GM21423 (cell line): ENCODE data around the gene BTN3A1.
"Not testable (repeated sequence)": the region's sequence is repeated elsewhere in the genome, so short reads cannot be mapped to it uniquely, and the experiment has no call there.

Experiments used
- ATAC-seq: cut with Tn5 transposase; IDR thresholded peaks from one replicate; pipeline ENCODE4 v1.9.1; 2021; ENCODE audit warnings: mild to moderate bottlenecking, moderate library complexity; ENCODE audit not compliant: unreplicated experiment

The BTN3A1 gene

GRCh38 chr6:26438000-26438399 lies 35.9 kb downstream of the BTN3A1 start:
- ATAC-seq = no peak

DNA sequence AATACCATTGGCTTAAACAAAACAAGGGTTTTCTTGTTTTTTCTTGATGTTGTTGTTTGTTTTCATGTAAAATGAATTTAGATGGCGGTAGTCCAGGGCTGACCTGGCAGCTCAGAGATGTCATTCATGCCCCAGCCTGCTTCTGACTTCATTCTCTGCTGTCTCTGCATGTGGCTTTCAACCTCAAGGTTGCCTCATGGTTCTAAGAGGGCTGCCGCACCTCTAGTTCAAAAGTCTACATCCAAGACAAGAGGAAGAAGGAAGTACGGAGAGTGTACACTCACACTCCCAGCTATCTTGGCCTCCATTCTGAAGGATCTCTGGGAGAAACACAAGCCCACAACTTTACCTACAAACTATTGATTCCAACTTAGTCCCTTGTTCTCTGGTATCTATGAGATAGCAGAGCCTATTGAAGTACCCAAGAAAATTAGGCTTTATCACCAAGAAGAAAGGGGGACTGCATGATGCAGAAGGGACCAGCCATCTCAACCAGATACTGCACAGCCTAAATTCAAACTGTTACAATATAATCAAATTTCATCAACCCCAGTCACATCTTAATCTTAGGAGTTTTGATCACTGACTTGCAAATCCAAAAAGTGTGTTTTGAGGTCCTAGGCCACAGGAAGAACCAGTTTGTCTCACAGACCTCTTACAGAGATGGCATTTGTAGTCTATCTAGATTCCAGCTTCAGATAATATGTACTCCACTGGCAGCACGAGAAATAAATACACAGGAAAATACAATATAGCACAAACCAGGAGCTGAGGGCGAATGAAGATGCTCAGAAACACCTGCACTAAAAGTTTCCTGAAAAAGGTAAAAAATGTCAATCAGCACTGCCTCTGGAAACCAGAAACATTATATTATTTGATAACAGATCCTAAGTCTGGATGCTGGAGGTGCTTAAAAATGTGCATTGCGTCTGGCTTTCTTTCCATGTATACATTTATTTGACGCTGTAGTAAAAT lies 37.4 kb downstream of the BTN3A1 start:
- no peak for ATAC-seq

GRCh38 chr6:26440977-26441358 lies 38.9 kb downstream of the BTN3A1 start:
- no peak for ATAC-seq

GRCh38 chr6:26441977-26442376 lies 39.9 kb downstream of the BTN3A1 start:
- ATAC-seq = no peak

GRCh38 chr6:26445934-26446667 lies 44.0 kb downstream of the BTN3A1 start:
- peak; percentile 80 for ATAC-seq

DNA sequence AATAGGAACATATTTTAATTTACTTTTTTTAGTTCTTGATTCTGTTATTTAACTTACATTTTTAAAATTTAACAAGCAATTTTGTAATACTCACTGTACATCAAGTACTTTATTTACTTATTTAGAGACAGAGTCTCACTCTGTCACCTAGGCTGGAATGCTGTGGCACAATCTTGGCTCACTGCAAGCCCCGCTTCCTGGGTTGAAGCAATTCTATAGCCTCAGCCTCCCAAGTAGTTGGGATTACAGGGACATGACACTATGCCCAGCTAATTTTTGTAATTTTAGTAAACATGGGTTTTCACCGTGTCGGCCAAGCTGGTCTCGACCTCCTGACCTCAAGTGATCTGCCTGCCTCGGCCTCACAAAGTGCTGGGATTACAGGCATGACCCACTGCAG lies 45.2 kb downstream of the BTN3A1 start:
- no peak for ATAC-seq

DNA sequence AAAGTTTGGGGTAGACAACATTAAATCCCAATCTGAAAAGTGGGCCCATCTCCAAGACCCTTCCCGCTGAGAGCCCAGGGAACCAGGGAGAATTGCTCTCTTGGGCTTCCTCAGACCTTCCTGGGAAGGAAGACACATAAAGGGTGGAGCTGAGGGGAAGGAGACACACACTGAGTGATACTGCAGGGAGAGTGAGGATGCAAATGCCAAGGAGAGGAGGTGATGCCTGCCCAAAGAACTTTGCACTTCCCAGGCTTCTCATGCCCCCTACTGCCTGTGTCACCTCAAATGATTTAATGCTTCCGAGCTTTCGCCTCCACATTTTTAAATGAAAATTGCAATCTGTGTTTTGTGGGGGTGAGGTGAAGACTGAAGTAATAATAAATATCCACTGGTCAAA lies 48.2 kb downstream of the BTN3A1 start:
- no peak for ATAC-seq

- ATAC-seq = no peak
These were observed 50.7 kb downstream of the BTN3A1 start for GRCh38 chr6:26452631-26453235.

- no peak for ATAC-seq
These were observed 52.6 kb downstream of the BTN3A1 start for GRCh38 chr6:26454631-26455030.

DNA sequence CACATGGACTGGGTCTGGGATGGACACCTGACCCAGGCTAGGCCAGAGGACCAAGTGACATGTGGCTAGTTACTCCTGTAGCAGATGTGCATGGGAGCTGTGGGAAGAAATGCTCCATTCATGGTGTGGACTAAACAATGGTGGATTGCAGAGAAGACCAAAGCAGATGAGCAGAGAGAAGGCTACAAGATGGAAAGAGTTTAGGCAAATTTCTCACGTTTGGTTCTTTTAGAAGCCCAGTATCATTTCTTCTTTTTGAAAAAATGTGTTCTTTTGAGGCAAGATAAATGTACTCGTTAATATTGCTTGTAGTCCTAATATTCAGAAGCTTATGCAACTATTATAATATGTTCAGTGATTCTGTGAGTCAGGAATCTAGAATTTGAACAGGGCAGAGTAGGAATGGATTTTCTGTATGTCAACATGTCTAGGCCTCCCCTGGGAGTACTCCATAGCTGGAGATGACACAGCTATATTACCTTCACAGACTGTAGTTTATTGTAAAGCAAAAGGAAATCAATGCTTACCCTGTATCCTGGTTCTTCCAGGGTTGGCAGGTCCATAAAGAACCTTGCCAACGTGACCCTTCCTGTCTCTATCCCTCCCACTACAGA lies 53.4 kb downstream of the BTN3A1 start:
- no peak for ATAC-seq

- ATAC-seq = peak; percentile 25
These were observed 55.3 kb downstream of the BTN3A1 start for GRCh38 chr6:26457264-26457805.

GRCh38 chr6:26457806-26458688 lies 56.0 kb downstream of the BTN3A1 start, which contains the start of gene BTN2A1:
TSS of gene BTN2A1 (plus strand) at chr6:26457955. CDS start at chr6:26458637, 682 bp downstream.
- ATAC-seq = peak; percentile 96

DNA sequence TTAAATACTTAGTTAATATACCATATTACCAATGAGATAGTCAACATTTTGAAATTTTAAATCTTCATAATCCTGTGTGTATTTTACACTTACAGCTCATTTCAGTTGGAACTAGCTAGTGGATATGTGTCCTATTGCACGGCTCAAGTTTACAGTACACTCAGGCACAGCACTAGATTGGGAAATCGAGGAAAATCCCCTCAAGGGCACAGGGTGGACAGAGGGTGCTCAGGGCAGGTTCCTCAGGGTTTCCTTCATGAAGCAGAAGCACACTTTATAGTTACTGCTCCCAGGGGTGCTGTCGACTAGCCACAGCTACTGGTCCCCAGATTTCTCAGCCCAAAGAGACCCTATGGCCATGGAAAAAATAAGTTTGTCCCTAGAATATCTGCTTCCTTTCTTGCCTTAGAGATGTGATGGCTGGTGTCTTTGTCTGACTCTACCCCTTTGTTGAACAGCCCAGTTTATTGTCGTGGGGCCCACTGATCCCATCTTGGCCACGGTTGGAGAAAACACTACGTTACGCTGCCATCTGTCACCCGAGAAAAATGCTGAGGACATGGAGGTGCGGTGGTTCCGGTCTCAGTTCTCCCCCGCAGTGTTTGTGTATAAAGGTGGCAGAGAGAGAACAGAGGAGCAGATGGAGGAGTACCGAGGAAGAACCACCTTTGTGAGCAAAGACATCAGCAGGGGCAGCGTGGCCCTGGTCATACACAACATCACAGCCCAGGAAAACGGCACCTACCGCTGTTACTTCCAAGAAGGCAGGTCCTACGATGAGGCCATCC lies 57.1 kb downstream of the BTN3A1 start:
- ATAC-seq = no peak

DNA sequence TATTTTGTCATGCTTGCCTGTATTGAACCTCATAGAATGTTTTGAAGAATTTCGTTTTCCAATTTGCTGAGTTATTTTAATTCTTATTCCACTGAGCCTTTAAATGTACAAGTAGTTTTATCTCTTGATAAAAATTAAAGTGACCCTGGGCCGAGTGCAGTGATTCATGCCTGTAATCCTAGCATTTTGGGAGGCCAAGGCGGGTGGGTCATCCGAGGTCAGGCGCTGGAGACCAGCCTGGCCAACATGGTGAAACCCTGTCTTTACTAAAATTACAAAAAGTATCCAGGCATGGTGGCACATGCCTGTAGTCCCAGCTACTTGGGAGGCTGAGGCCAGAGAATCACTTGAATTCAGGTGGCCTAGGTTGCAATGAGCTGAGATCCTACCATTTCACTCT lies 59.3 kb downstream of the BTN3A1 start:
- ATAC-seq = not testable (repeated sequence)

- ATAC-seq = no peak
These were observed 61.9 kb downstream of the BTN3A1 start for GRCh38 chr6:26464014-26464413.

GRCh38 chr6:26464416-26465131 lies 62.5 kb downstream of the BTN3A1 start:
- no peak for ATAC-seq
